PC-3 (cell line): Measurements from ENCODE around the gene CATSPERE.

Experiments used
- CTCF ChIP-seq: fragments of 300-600 bp; sonication (generic); conservative IDR thresholded peaks from 2 replicates; pipeline ENCODE4 v1.5.1; 2017; ENCODE audit warnings: antibody characterized with exemption, low read depth, mild to moderate bottlenecking, low read length
- EZH2 ChIP-seq: fragments of 300-600 bp; sonication (generic); IDR thresholded peaks from one replicate; pipeline ENCODE4 v1.6.1; 2017; ENCODE audit warnings: antibody characterized with exemption, mild to moderate bottlenecking, low read length; ENCODE audit not compliant: unreplicated experiment

GRCh38 chr1:244675167-244675566 lies 214.1 kb downstream of the CATSPERE start:
- TF ChIP-seq CTCF: no peak
- TF ChIP-seq EZH2: no peak
